HepG2 (cell line): Measurements from ENCODE around the gene TCF20. TPM values are rescaled to one million over a fixed set of nuclear protein-coding genes. Genes with fewer than 3 reads are reported as not detected.
A peak's percentile ranks its signal among the peaks of the same experiment; 100 is the strongest.

ENCODE experiments used
- CBX5 ChIP-seq: sonication (generic); formaldehyde crosslinking; IDR thresholded peaks from 2 replicates; pipeline ENCODE4 v1.4.0; 2020; ENCODE audit warnings: missing genetic modification reagents, borderline replicate concordance
- GATAD2A ChIP-seq: IDR thresholded peaks from 2 replicates; pipeline ENCODE4 v1.6.1; 2016
- HMG20A ChIP-seq: IDR thresholded peaks from 2 replicates; pipeline ENCODE4 v1.6.1; 2016; ENCODE audit warnings: borderline replicate concordance
- HMGXB4 ChIP-seq, 2 experiments: sonication (generic) in 1 of 2; formaldehyde crosslinking in 1 of 2; IDR thresholded peaks; 2 replicates each; pipeline versions ENCODE4 v1.4.0 to v1.6.1; 2018 to 2020; ENCODE audit warnings: missing genetic modification reagents in 2 of 2, borderline replicate concordance in 1 of 2, low read depth in 1 of 2, mild to moderate bottlenecking in 1 of 2, missing biosample characterization in 1 of 2
- IKZF1 ChIP-seq: fragments of 450-650 bp; IDR thresholded peaks from 2 replicates; pipeline ENCODE4 v1.7.1; 2016
- MED13 ChIP-seq: sonication (generic); formaldehyde crosslinking; IDR thresholded peaks from 2 replicates; pipeline ENCODE4 v1.5.0; 2020; ENCODE audit warnings: missing genetic modification reagents
- NCOA2 ChIP-seq: sonication (generic); formaldehyde crosslinking; IDR thresholded peaks from 2 replicates; pipeline ENCODE4 v1.8.0; 2022; ENCODE audit warnings: inconsistent platforms
- PBX3 ChIP-seq: sonication (generic); formaldehyde crosslinking; IDR thresholded peaks from 2 replicates; pipeline ENCODE4 v1.8.1; 2023; ENCODE audit warnings: missing genetic modification reagents, inconsistent platforms, borderline replicate concordance
- PRDM15 ChIP-seq: sonication (generic); formaldehyde crosslinking; IDR thresholded peaks from 2 replicates; pipeline ENCODE4 v1.4.0; 2020; ENCODE audit warnings: missing genetic modification reagents
- RARA ChIP-seq: IDR thresholded peaks from 2 replicates; pipeline ENCODE4 v1.6.1; 2016; ENCODE audit warnings: missing genetic modification reagents, missing compliant biosample characterization
- SRSF4 ChIP-seq: fragments of 200-400 bp; formaldehyde crosslinking; IDR thresholded peaks from one replicate; pipeline ENCODE4 v1.6.1; 2018; ENCODE audit warnings: mild to moderate bottlenecking, low read depth, low read length, moderate library complexity; ENCODE audit not compliant: poor library complexity, severe bottlenecking
- ZNF180 ChIP-seq: sonication (generic); formaldehyde crosslinking; IDR thresholded peaks from 2 replicates; pipeline ENCODE4 v1.4.0; 2020; ENCODE audit warnings: low read depth, missing genetic modification reagents, borderline replicate concordance
- ZNF318 ChIP-seq: sonication (generic); formaldehyde crosslinking; IDR thresholded peaks from 2 replicates; pipeline ENCODE4 v1.4.0; 2020; ENCODE audit warnings: mild to moderate bottlenecking, missing genetic modification reagents
- polyA plus RNA-seq, 8 experiments: library from polyadenylated mRNA; depleted of rRNA in 3 of 8; stranded (reverse) in 7 of 8; unstranded in 1 of 8; fragments of >200 nt; fragmentation: Illumina TruSeq in 4 of 8; extraction: Trizol in 4 of 8; gene quantifications; 2 replicates each; pipeline versions ENCODE4 v1.2.1 to v1.2.3, GENCODE V29; 2011 to 2016; ENCODE audit warnings: low read depth in 4 of 8, missing spikeins in 1 of 8, mixed read lengths in 1 of 8; ENCODE audit not compliant: insufficient read depth in 1 of 8
- total RNA-seq, 5 experiments: library from RNA; depleted of rRNA; stranded (reverse); fragments of >200 nt; fragmentation: Illumina TruSeq; extraction: Trizol; gene quantifications; 2 replicates each; pipeline ENCODE4 v1.2.3, GENCODE V29; 2016; ENCODE audit warnings: low read depth in 1 of 5

Gene TCF20
- total and polyA plus RNA-seq, 2 of the 13 experiments (the other 11 are each of a cell fraction or from before 2014, with no cell fraction given), result 12.8 to 23.7 TPM

GRCh38 chr22:42282252-42282942 is 11.9 kb upstream of the TCF20 start (continued):
- TF ChIP-seq HMGXB4 (CRISPR knock-in tag; IDR thresholded peaks at IDR 0.05; ENCODE audit: borderline replicate concordance in 1 of 2, low read depth in 1 of 2) (peak in 1 of 2 experiments; percentile 57; a peak in 2 of 4 replicates), IKZF1 (no peak), GATAD2A (CRISPR knock-in tag) (0 out of 2 replicates have a peak, but pooled peaks have one; percentile 43), ZNF318 (CRISPR knock-in tag) (no peak), CBX5 (CRISPR knock-in tag) (no peak), PRDM15 (CRISPR knock-in tag) (no peak), MED13 (CRISPR knock-in tag) (no peak), NCOA2 (CRISPR knock-in tag) (no peak), RARA (CRISPR knock-in tag) (0 out of 2 replicates have a peak, but pooled peaks have one; percentile 11), SRSF4 (no peak), ZNF180 (no peak), HMG20A (CRISPR knock-in tag) (no peak), PBX3 (CRISPR knock-in tag) (no peak)
